Anterior cingulate cortex (tissue), 58 donors: ENCODE data around the gene GTF2IRD1.
"Not testable (repeated sequence)": the region's sequence is repeated elsewhere in the genome, so short reads cannot be mapped to it uniquely, and the experiment has no call there.

Source experiments
- DNase-seq, 58 donors: peaks; one replicate each; lab custom pipeline; 2025; lab: John Stamatoyannopoulos, UW

Gene GTF2IRD1

GRCh38 chr7:74453322-74454011 lies at the start of gene GTF2IRD1:
Gene GTF2IRD1, plus strand, starts transcription at chr7:74453906. Its CDS starts 54,175 bp downstream, at chr7:74508081.
- DNase-seq = peak in 54 of 58 donors; percentile 19 to 81 (median 59)

GRCh38 chr7:74404388-74404700 lies 49.4 kb upstream of the GTF2IRD1 start:
- DNase-seq = no peak

GRCh38 chr7:74404741-74405140 lies 49.0 kb upstream of the GTF2IRD1 start:
- DNase-seq = no peak

- peak in 2 of 58 donors; percentile 4 to 13 for DNase-seq
These were observed 48.4 kb upstream of the GTF2IRD1 start for GRCh38 chr7:74405191-74405898.

GRCh38 chr7:74405899-74406512 lies 47.7 kb upstream of the GTF2IRD1 start:
- no peak for DNase-seq

GRCh38 chr7:74407958-74408357 lies 45.7 kb upstream of the GTF2IRD1 start:
- no peak for DNase-seq

GRCh38 chr7:74409571-74409970 lies 44.1 kb upstream of the GTF2IRD1 start:
- no peak for DNase-seq

- no peak for DNase-seq
These were observed 42.9 kb upstream of the GTF2IRD1 start for GRCh38 chr7:74410772-74411171.

- DNase-seq = not testable (repeated sequence)
These were observed 42.1 kb upstream of the GTF2IRD1 start for GRCh38 chr7:74411571-74411970.

- no peak for DNase-seq
These were observed 41.6 kb upstream of the GTF2IRD1 start for GRCh38 chr7:74412056-74412455.

- DNase-seq = no peak
These were observed 41.1 kb upstream of the GTF2IRD1 start for GRCh38 chr7:74412603-74413002.

GRCh38 chr7:74414595-74415333 lies 38.9 kb upstream of the GTF2IRD1 start:
- not testable (repeated sequence) for DNase-seq

GRCh38 chr7:74417419-74417971 lies 36.2 kb upstream of the GTF2IRD1 start:
- DNase-seq = peak in 53 of 58 donors; percentile 9 to 76 (median 48)

GRCh38 chr7:74418076-74418475 lies 35.6 kb upstream of the GTF2IRD1 start:
- DNase-seq = no peak

GRCh38 chr7:74418538-74418937 lies 35.2 kb upstream of the GTF2IRD1 start:
- DNase-seq = no peak

- not testable (repeated sequence) for DNase-seq
These were observed 34.5 kb upstream of the GTF2IRD1 start for GRCh38 chr7:74419232-74419631.

GRCh38 chr7:74420006-74420405 lies 33.7 kb upstream of the GTF2IRD1 start:
- no peak for DNase-seq

- DNase-seq = no peak
These were observed 29.3 kb upstream of the GTF2IRD1 start for GRCh38 chr7:74424291-74424880.

- DNase-seq = no peak
These were observed 25.7 kb upstream of the GTF2IRD1 start for GRCh38 chr7:74428023-74428422.

- DNase-seq = peak in 2 of 58 donors; percentile 5 to 10
These were observed 24.5 kb upstream of the GTF2IRD1 start for GRCh38 chr7:74429153-74429747.
